ENCODE results near the gene PLPPR5.
"Not testable (repeated sequence)": the region's sequence is repeated elsewhere in the genome, so short reads cannot be mapped to it uniquely, and the experiment has no call there.

Gene PLPPR5

GRCh38 chr1:98908980-98909379 lies 95.7 kb downstream of the PLPPR5 start:
- DNase-seq = no peak

GRCh38 chr1:98906809-98907208 lies 97.9 kb downstream of the PLPPR5 start:
- DNase-seq = no peak

GRCh38 chr1:98906361-98906760 lies 98.3 kb downstream of the PLPPR5 start:
- DNase-seq = no peak

- DNase-seq = no peak
These were observed 100.0 kb downstream of the PLPPR5 start for GRCh38 chr1:98904684-98905083.

DNA sequence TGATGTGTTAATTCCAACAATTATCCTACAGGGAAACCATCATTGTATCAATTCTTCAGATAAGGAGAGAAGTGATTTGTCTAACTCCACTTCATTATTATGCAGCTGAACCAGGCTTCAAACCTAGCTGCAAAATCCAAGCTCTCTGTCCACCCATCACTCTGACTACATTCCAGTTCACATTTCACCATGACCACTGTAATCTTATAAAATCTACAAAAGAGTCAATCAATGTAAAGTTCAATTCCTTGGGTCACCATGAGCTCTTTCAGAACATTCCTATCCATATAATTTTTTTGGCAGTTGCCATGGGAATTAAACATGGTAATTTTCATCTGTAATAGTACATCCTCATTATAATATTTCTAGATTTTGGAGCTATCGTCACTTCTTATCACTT lies 100.9 kb downstream of the PLPPR5 start:
- DNase-seq = no peak

- DNase-seq = no peak
These were observed 101.4 kb downstream of the PLPPR5 start for GRCh38 chr1:98903261-98903660.

DNA sequence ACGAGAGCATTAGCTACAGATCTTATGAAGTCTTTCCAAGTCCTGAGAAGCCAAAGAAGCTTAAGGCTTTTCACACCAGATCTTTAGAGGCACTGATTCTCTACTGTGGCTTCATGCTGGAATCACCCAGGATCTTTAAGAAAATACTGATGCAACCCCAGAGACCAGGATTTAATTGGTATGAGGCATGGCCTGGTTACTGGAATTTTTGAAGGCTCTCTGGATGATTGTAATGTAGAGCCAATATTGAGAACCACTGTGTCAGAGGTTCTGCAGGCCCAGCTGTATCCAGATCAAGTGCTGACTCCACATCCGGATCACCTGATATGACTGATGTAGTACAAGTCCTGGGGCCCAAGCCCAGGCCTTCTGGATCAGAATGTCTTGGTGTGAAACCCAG lies 105.7 kb downstream of the PLPPR5 start:
- no peak for DNase-seq

GRCh38 chr1:98897479-98897878 lies 107.2 kb downstream of the PLPPR5 start:
- no peak for DNase-seq

DNA sequence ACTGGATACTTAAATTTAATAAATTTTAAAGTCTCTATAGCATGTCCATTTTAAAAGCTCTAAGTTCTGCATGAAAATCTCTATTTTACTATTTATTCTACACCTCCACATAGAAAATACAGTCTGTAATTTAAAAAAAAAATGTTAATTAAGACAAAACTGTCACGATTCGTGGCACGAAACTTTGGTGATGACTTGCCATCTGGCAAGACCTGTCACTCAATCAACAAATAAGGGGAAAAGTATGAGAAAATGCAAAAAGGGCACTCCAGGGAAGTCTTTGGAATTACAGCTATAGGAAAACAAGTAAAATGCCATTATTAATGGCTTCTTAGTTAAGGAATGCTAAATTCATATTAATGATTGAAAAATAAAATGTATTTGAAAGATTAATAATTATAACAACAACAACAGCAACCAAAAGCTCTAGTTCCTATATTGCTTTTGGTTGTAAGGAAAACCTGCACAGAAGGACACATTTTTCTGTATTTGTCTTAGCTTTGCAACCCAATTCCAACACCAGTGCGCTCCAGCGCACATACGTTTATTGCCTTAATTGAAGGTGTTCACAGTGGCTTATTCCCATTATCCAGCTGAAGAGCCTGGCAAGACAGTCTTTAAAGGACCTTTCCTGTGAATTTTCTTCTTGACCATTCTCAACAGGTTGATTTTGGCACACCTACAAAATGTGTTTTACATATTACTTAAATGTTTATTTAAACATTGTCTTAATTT lies 107.8 kb downstream of the PLPPR5 start:
- DNase-seq = no peak

DNA sequence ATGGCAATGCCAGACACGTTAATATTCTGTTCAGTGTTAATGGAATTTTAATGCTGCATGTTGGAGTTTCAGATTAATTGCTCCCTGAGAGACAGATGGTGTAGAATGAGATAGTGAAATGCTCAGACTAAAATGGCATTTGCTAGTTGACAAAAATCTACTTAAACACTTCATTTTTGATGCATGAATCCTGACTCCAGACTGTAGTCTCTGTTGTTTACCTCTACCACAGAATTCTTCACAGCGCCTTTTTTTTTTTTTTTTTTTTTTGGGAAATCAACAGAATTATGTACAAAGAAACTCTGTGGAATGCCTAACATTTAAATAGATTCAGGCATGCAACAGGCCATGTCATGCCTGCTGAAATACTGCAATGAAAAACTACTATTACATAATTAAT lies 111.3 kb downstream of the PLPPR5 start:
- DNase-seq = no peak

DNA sequence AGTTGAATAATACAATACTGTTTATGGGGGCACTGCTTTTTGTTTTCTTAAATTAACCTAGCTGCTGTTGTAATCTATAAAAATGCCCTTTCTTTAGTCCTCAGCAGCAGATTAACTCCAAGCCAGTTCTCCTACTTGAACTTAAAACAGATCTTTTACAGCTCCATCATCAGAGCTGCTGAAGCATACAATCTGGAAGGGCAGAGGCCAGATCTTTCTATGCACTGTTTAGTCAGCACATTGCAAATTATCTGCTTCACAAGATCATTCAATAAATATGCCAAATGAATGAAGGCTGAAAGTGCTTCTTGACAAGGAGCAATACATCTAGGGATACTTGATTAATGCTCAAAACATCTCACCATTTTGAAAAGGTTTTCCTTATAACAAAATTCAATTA lies 115.8 kb downstream of the PLPPR5 start:
- no peak for DNase-seq

DNA sequence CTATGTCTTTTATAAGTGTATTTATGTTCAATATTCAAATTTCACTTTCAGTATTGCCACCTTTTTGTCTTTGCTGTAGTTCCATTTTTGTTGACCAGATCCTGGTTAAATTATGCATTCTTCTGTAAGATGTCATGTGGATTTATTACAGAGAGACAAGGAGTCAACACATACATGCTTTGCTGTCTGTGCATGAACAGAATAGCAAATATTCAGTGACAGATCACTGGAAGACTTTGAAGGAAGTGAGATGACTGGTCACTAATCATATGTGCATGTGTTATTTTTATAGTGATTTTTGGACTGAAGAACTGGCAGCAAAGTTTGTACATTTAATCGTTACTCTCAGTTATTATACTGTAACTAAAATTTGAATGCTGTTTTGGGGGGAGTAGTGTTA lies 117.2 kb downstream of the PLPPR5 start:
- DNase-seq = no peak

DNA sequence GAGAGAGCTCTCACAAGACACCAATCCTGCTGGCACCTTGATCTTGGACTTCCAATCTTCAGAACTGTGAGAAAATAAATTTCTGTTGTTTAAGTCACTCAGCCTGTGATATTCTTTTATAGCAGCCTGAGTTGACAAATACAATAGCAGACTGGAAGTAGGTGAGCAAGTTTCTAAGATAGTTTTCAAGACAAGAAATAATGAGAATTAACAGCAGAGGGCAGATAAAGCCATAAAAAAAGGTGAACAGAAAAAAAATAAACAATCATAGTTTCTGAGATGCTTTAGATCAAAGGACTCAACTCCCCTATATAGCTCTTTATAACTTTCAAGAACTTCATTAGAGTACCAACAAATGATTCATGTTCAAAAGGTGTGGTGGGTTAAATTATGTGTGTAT lies 119.8 kb downstream of the PLPPR5 start:
- DNase-seq = no peak

DNA sequence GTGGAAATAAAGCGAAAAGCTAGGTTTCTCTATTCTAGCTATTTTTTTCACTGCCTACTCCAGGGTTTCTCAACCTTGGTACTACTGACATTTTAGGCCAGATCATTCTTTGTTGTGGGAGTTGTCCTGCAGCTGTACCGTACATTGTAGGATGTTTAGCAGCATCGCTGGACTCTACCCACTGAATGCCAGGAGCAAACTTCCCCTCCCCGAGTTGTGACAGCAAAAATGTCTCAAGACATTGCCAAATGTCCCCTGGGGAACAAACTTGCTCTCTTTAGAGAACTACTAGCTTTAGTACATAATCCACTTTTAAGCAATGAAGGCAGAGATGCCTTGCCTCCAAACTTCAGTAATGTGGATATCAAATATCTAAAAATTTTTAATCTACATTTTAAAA lies 122.8 kb downstream of the PLPPR5 start:
- DNase-seq = no peak

DNA sequence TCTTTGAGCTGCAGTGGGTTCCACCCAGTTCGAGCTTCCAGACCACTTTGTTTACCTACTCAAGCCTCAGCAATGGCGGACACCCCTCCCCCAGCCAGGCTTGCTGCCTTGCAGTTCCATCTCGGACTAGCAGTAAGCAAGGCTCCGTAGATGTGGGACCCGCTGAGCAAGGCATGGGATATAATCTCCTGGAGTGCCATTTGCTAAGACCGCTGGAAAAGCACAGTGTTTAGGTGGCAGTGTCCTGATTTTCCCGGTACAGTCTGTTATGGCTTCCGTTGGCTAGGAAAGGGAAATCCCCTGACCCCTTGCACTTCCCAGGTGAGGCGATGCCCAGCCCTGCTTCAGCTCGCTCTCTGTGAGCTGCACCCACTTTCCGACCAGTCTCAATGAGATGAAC lies 123.4 kb downstream of the PLPPR5 start:
- not testable (repeated sequence) for DNase-seq

- DNase-seq = no peak
These were observed 129.8 kb downstream of the PLPPR5 start for GRCh38 chr1:98874828-98875227.

DNA sequence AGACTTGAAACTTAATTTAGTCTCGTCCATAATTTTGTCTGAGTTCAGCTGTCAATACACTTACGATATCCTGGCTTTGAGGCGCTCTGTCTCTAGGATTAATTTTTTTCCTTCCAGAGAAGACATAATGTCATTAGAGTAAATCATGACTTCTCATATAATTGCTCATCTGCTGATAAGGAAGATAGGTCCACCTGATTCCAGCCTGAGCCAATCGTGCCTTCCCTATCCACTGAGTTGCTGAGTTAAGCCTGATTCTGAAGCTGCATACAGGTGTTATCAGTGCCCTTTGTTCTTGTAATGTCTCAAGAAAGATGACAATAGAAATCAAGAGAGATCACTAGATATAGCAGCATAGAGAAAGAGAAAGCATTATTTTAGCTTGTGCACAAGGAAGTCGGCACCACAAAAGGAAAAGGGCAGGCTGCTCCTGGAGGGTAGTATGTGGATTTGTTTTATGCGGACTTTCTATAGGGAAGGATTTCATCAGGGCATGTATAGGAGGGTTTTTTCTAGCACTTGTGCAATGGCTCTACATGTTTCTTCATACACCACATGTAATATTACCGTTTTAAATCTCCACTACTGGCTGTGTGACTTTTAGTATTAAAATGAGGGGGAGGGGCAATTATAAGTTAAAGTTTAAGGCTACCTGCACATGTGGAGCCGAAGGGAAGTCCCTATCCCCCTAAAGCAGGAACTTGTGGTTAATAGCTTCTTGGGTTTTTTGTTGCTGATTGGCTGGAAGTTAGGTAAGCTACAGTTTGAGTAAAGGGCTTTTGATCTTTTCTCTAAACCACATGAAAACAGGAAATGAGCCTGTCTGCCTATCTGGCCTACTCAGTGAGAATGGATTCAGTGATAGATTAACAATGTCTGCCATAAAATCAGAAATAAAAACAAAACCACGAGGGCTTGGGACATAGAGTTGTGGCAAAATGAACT lies 133.4 kb downstream of the PLPPR5 start:
- peak; percentile 21 for DNase-seq

- no peak for DNase-seq
These were observed 138.9 kb downstream of the PLPPR5 start for GRCh38 chr1:98865796-98866195.

- no peak for DNase-seq
These were observed 144.3 kb downstream of the PLPPR5 start for GRCh38 chr1:98860329-98860728.

DNA sequence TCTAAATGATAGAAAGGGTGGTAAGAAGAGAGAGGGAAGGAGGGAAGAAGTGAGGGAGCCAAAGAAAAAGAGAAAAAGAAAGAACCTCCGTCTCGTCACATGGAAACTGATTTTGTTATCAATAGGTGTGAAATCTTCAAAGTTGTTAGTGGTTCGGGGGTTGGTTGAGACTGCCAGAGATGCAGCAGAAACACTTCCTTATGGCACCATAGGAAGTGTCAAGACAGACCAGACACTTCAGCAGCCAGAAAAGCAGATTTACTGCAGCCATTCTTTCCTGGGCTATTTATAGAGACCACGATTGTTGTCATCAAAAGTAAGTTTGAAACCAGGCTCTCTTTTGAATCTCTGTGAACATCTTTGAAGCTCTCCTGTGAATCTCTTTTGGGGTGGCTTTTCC lies 150.5 kb downstream of the PLPPR5 start:
- no peak for DNase-seq

GRCh38 chr1:98849969-98850636 lies 154.6 kb downstream of the PLPPR5 start:
- DNase-seq = no peak

DNA sequence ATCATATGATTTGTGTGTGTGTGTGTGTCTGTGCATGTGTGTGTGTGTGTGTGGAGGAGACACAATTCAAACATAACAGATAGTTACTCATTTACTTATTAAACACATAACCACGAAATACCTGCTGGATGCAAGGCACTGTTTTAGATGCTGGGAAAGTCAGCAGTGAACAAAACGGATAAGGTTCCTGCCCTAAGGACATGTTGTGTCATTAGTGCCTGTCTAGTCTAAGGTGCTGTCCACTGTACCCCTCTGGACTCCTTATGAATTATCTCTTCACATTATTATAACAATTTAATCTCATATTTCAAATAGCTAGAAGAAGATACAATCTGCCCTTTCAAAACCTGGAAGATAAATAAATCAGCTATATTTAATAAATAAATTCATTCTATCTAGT lies 162.4 kb downstream of the PLPPR5 start:
- DNase-seq = no peak
